ENCODE data around the gene HOXD12.
A peak's percentile ranks its signal among the peaks of the same experiment; 100 is the strongest.

Gene HOXD12

GRCh38 chr2:176075481-176075880, 24.1 kb upstream of the HOXD12 start:
- Histone ChIP-seq H3K4me3 (ENCODE audit: low read length) (no peak overlapping the region), H3K27me3 (ENCODE audit: control insufficient read depth, insufficient read depth, low read length) (peaks cover 57% of the 10 kb centered on the region)

GRCh38 chr2:176076063-176076462, 23.5 kb upstream of the HOXD12 start:
- H3K4me3 ChIP-seq (ENCODE audit: low read length), result no peak overlapping the region

More at GRCh38 chr2:176075481-176075880, 24.1 kb upstream of the HOXD12 start:
- no peak overlapping the region for H3K27ac ChIP-seq (ENCODE audit: low read depth, low read length)
- H3K4me1 ChIP-seq (ENCODE audit: control insufficient read depth, insufficient read depth, low read length), result no peaks in the 10 kb centered on the region
- no peaks in the 10 kb centered on the region for H3K36me3 ChIP-seq (ENCODE audit: control insufficient read depth, insufficient read depth, low read length)
- no peak overlapping the region for H3K9ac ChIP-seq (ENCODE audit: low read length)

GRCh38 chr2:176076796-176077195, 22.8 kb upstream of the HOXD12 start:
- Histone ChIP-seq H3K9ac (ENCODE audit: low read length) (no peak overlapping the region), H3K4me1 (ENCODE audit: control insufficient read depth, insufficient read depth, low read length) (no peaks in the 10 kb centered on the region), H3K36me3 (ENCODE audit: control insufficient read depth, insufficient read depth, low read length) (no peaks in the 10 kb centered on the region), H3K27me3 (ENCODE audit: control insufficient read depth, insufficient read depth, low read length) (peaks cover 61% of the 10 kb centered on the region), H3K4me3 (ENCODE audit: low read length) (no peak overlapping the region), H3K27ac (ENCODE audit: low read depth, low read length) (no peak overlapping the region)

More at GRCh38 chr2:176076063-176076462, 23.5 kb upstream of the HOXD12 start:
- Histone ChIP-seq H3K9ac (ENCODE audit: low read length) (no peak overlapping the region), H3K36me3 (ENCODE audit: control insufficient read depth, insufficient read depth, low read length) (no peaks in the 10 kb centered on the region), H3K4me1 (ENCODE audit: control insufficient read depth, insufficient read depth, low read length) (no peaks in the 10 kb centered on the region), H3K27ac (ENCODE audit: low read depth, low read length) (no peak overlapping the region), H3K27me3 (ENCODE audit: control insufficient read depth, insufficient read depth, low read length) (peaks cover 61% of the 10 kb centered on the region)

- no peaks in the 10 kb centered on the region for H3K4me1 ChIP-seq (ENCODE audit: control insufficient read depth, insufficient read depth, low read length)
- no peak overlapping the region for H3K4me3 ChIP-seq (ENCODE audit: low read length)
- no peaks in the 10 kb centered on the region for H3K36me3 ChIP-seq (ENCODE audit: control insufficient read depth, insufficient read depth, low read length)
- H3K27me3 ChIP-seq (ENCODE audit: control insufficient read depth, insufficient read depth, low read length), result peaks cover 69% of the 10 kb centered on the region
- H3K27ac ChIP-seq (ENCODE audit: low read depth, low read length), result no peak overlapping the region
- no peak overlapping the region for H3K9ac ChIP-seq (ENCODE audit: low read length)
Observed at GRCh38 chr2:176078541-176079284, 20.9 kb upstream of the HOXD12 start.

- H3K4me1 ChIP-seq (ENCODE audit: control insufficient read depth, insufficient read depth, low read length), result no peaks in the 10 kb centered on the region
- no peak overlapping the region for H3K9ac ChIP-seq (ENCODE audit: low read length)
- H3K27me3 ChIP-seq (ENCODE audit: control insufficient read depth, insufficient read depth, low read length), result peaks cover 71% of the 10 kb centered on the region
- no peak overlapping the region for H3K27ac ChIP-seq (ENCODE audit: low read depth, low read length)
- no peaks in the 10 kb centered on the region for H3K36me3 ChIP-seq (ENCODE audit: control insufficient read depth, insufficient read depth, low read length)
- H3K4me3 ChIP-seq (ENCODE audit: low read length), result no peak overlapping the region
Observed at GRCh38 chr2:176079285-176079830, 20.2 kb upstream of the HOXD12 start.

GRCh38 chr2:176079831-176080539, 19.6 kb upstream of the HOXD12 start:
- H3K9ac ChIP-seq (ENCODE audit: low read length), result no peak overlapping the region
- H3K36me3 ChIP-seq (ENCODE audit: control insufficient read depth, insufficient read depth, low read length), result no peaks in the 10 kb centered on the region
- H3K27me3 ChIP-seq (ENCODE audit: control insufficient read depth, insufficient read depth, low read length), result peaks cover 75% of the 10 kb centered on the region
- peak overlapping the region; percentile 51 for H3K4me3 ChIP-seq (ENCODE audit: low read length)
- H3K27ac ChIP-seq (ENCODE audit: low read depth, low read length), result no peak overlapping the region
- no peaks in the 10 kb centered on the region for H3K4me1 ChIP-seq (ENCODE audit: control insufficient read depth, insufficient read depth, low read length)

GRCh38 chr2:176080540-176081375, 18.8 kb upstream of the HOXD12 start:
- Histone ChIP-seq H3K27ac (ENCODE audit: low read depth, low read length) (no peak overlapping the region), H3K4me3 (ENCODE audit: low read length) (peak overlapping the region; percentile 51), H3K27me3 (ENCODE audit: control insufficient read depth, insufficient read depth, low read length) (peaks cover 77% of the 10 kb centered on the region)

GRCh38 chr2:176081376-176081836, 18.2 kb upstream of the HOXD12 start:
- no peak overlapping the region for H3K27ac ChIP-seq (ENCODE audit: low read depth, low read length)
- H3K27me3 ChIP-seq (ENCODE audit: control insufficient read depth, insufficient read depth, low read length), result peaks cover 80% of the 10 kb centered on the region
- H3K4me3 ChIP-seq (ENCODE audit: low read length), result no peak overlapping the region
- H3K36me3 ChIP-seq (ENCODE audit: control insufficient read depth, insufficient read depth, low read length), result no peaks in the 10 kb centered on the region
- H3K9ac ChIP-seq (ENCODE audit: low read length), result no peak overlapping the region
- no peaks in the 10 kb centered on the region for H3K4me1 ChIP-seq (ENCODE audit: control insufficient read depth, insufficient read depth, low read length)

More at GRCh38 chr2:176080540-176081375, 18.8 kb upstream of the HOXD12 start:
- Histone ChIP-seq H3K36me3 (ENCODE audit: control insufficient read depth, insufficient read depth, low read length) (no peaks in the 10 kb centered on the region), H3K4me1 (ENCODE audit: control insufficient read depth, insufficient read depth, low read length) (no peaks in the 10 kb centered on the region), H3K9ac (ENCODE audit: low read length) (no peak overlapping the region)

- peaks cover 84% of the 10 kb centered on the region for H3K27me3 ChIP-seq (ENCODE audit: control insufficient read depth, insufficient read depth, low read length)
- H3K4me3 ChIP-seq (ENCODE audit: low read length), result no peak overlapping the region
- H3K27ac ChIP-seq (ENCODE audit: low read depth, low read length), result no peak overlapping the region
- H3K36me3 ChIP-seq (ENCODE audit: control insufficient read depth, insufficient read depth, low read length), result no peaks in the 10 kb centered on the region
- no peaks in the 10 kb centered on the region for H3K4me1 ChIP-seq (ENCODE audit: control insufficient read depth, insufficient read depth, low read length)
- no peak overlapping the region for H3K9ac ChIP-seq (ENCODE audit: low read length)
Observed at GRCh38 chr2:176081837-176082524, 17.6 kb upstream of the HOXD12 start.

- no peak overlapping the region for H3K27ac ChIP-seq (ENCODE audit: low read depth, low read length)
- no peak overlapping the region for H3K9ac ChIP-seq (ENCODE audit: low read length)
- peaks cover 87% of the 10 kb centered on the region for H3K27me3 ChIP-seq (ENCODE audit: control insufficient read depth, insufficient read depth, low read length)
- H3K4me3 ChIP-seq (ENCODE audit: low read length), result no peak overlapping the region
- no peaks in the 10 kb centered on the region for H3K36me3 ChIP-seq (ENCODE audit: control insufficient read depth, insufficient read depth, low read length)
- no peaks in the 10 kb centered on the region for H3K4me1 ChIP-seq (ENCODE audit: control insufficient read depth, insufficient read depth, low read length)
Observed at GRCh38 chr2:176082525-176082823, 17.1 kb upstream of the HOXD12 start.

GRCh38 chr2:176082824-176083751, 16.5 kb upstream of the HOXD12 start:
- Histone ChIP-seq H3K9ac (ENCODE audit: low read length) (no peak overlapping the region), H3K27ac (ENCODE audit: low read depth, low read length) (no peak overlapping the region), H3K4me3 (ENCODE audit: low read length) (no peak overlapping the region), H3K36me3 (ENCODE audit: control insufficient read depth, insufficient read depth, low read length) (no peaks in the 10 kb centered on the region), H3K27me3 (ENCODE audit: control insufficient read depth, insufficient read depth, low read length) (peaks cover 89% of the 10 kb centered on the region), H3K4me1 (ENCODE audit: control insufficient read depth, insufficient read depth, low read length) (no peaks in the 10 kb centered on the region)

Measured in rectal smooth muscle tissue (tissue), 1 donor.